GM23248 (cell line): ENCODE measurements around the gene WFDC1. TPM values are rescaled to one million over a fixed set of nuclear protein-coding genes. Genes with fewer than 3 reads are reported as not detected.

Experiments
- DNase-seq: peaks from one replicate; pipeline ENCODE4 v3.0.0-alpha.2; 2015
- H2AFZ ChIP-seq: fragments of 200-600 bp; sonication (generic); 2 replicates; pipeline ENCODE4 v1.6.1; 2016; ENCODE audit warnings: antibody characterized with exemption
- H3F3A ChIP-seq: fragments of 200-600 bp; sonication (generic); 2 replicates; pipeline ENCODE4 v1.6.1; 2016; ENCODE audit warnings: mild to moderate bottlenecking, antibody characterized with exemption, mixed run types; ENCODE audit not compliant: insufficient read depth
- H3K27ac ChIP-seq: fragments of 200-600 bp; sonication (generic); 2 replicates; pipeline ENCODE4 v1.5.1; 2016; ENCODE audit warnings: mild to moderate bottlenecking
- H3K27me3 ChIP-seq: fragments of 200-600 bp; sonication (generic); replicated peaks from 2 replicates; pipeline ENCODE4 v1.6.1; 2016; ENCODE audit warnings: mild to moderate bottlenecking; ENCODE audit not compliant: insufficient read depth
- H3K36me3 ChIP-seq: fragments of 200-600 bp; sonication (generic); 2 replicates; pipeline ENCODE4 v1.6.1; 2016; ENCODE audit warnings: low read depth, mild to moderate bottlenecking
- H3K4me1 ChIP-seq: fragments of 200-600 bp; sonication (generic); 2 replicates; pipeline ENCODE4 v1.6.1; 2016; ENCODE audit warnings: mild to moderate bottlenecking; ENCODE audit not compliant: insufficient read depth
- H3K4me2 ChIP-seq: fragments of 200-600 bp; sonication (generic); one replicate; pipeline ENCODE4 v1.6.1; 2016; ENCODE audit warnings: mild to moderate bottlenecking; ENCODE audit not compliant: unreplicated experiment
- H3K4me3 ChIP-seq: fragments of 200-600 bp; sonication (generic); 2 replicates; pipeline ENCODE4 v1.5.1; 2016; ENCODE audit warnings: mild to moderate bottlenecking
- H3K79me2 ChIP-seq: fragments of 200-600 bp; sonication (generic); 2 replicates; pipeline ENCODE4 v1.6.1; 2016; ENCODE audit warnings: mild to moderate bottlenecking; ENCODE audit not compliant: insufficient read depth
- H3K9ac ChIP-seq: fragments of 200-600 bp; sonication (generic); 2 replicates; pipeline ENCODE4 v1.6.1; 2016; ENCODE audit warnings: mild to moderate bottlenecking
- H3K9me2 ChIP-seq: fragments of 200-600 bp; sonication (generic); 2 replicates; pipeline ENCODE4 v1.6.1; 2016; ENCODE audit warnings: mixed run types, mild to moderate bottlenecking, moderate library complexity; ENCODE audit not compliant: insufficient read depth
- H3K9me3 ChIP-seq: fragments of 200-600 bp; sonication (generic); one replicate; pipeline ENCODE4 v1.6.1; 2017; ENCODE audit warnings: low read depth
- H4K20me1 ChIP-seq: fragments of 200-600 bp; sonication (generic); 2 replicates; pipeline ENCODE4 v1.6.0; 2016; ENCODE audit not compliant: insufficient read depth
- EZH2 ChIP-seq: fragments of 200-600 bp; sonication (generic); IDR thresholded peaks from 2 replicates; pipeline ENCODE4 v1.6.1; 2018; ENCODE audit warnings: antibody characterized with exemption, mild to moderate bottlenecking; ENCODE audit not compliant: insufficient read depth, poor library complexity, severe bottlenecking
- EZH2phosphoT487 ChIP-seq: fragments of 200-600 bp; sonication (generic); IDR thresholded peaks from 2 replicates; pipeline ENCODE4 v1.6.1; 2018; ENCODE audit warnings: antibody characterized with exemption, moderate library complexity, mild to moderate bottlenecking, low read depth; ENCODE audit not compliant: insufficient read depth
- WGBS, 2 experiments: methylation state at CpG; one replicate each; pipeline ENCODE4 v1.1.6; 2015 to 2017; ENCODE audit warnings: low lambda C conversion rate in 2 of 2, low coverage in 1 of 2; ENCODE audit errors: missing lambda C conversion rate in 2 of 2; 5-methylcytosine and 5-hydroxymethylcytosine counted together
- in situ Hi-C: fragments of 300-500 bp; cut with MboI; formaldehyde crosslinking; loops from 2 replicates; pipeline ENCODE4 v1.15.0; 2020
- polyA plus RNA-seq: library from polyadenylated mRNA; unstranded; fragments of >200 nt; fragmentation: Nextera tagmentation; extraction: Ambion mirVana; gene quantifications from 2 replicates; pipeline ENCODE4 v1.2.1, GENCODE V29; 2016
- total RNA-seq: library from RNA; depleted of rRNA; stranded (reverse); fragments of >200 nt; shearing (Covaris generic); gene quantifications from 2 replicates; pipeline ENCODE4 v1.2.3, GENCODE V29; 2014

The WFDC1 gene
- total and polyA plus RNA-seq, 2 experiments from 2014 or later: 0.35 to 0.76 TPM

DNA sequence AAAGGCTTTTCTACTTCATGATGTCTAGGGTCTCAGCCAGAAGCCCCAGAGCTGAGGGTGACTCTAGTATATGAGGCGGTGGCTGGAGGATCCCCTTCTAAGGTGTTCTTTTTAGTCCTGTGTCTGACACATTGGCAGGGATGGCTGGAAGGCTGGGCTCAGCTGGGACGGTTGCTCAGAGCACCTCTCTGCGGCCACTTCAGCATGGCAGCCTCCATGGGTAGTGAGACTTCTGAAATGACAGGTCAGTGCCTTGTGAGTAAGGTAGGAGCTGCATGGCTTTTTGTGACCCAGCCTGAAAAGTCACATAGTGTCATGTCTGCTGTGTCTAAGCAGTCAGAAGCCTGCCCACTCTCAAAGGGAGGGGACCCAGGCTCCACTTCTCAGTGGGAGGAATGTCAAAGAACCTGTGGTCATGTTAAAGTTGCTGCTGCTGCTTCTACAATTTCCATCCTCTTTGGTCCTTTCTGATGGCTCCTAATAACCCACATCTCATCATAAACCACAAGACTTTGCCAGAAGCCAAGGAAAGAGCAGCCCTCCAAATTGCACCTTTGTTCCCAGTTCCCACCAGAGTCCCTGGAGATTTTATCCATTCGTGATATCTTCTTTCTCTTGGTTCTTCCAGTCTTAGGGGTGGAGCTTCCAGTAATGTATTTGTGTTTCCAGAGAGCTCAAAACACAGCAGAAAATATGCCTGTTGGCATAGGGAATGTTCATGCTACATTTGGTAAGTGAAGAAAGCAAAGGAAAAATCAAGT, 39.4 kb upstream of the WFDC1 start:
- no peak overlapping the region for H3K4me2 ChIP-seq
- H3K4me1 ChIP-seq: no peaks in the 10 kb centered on the region
- no peak for DNase-seq
- 38% methylated on average over 4 of the region's 4 CpGs for WGBS, 2 experiments
- no peak overlapping the region for H3K27ac ChIP-seq
- no peak overlapping the region for H3K4me3 ChIP-seq
- H3K9me2 ChIP-seq: no peaks in the 10 kb centered on the region
- H3F3A ChIP-seq: no peaks in the 10 kb centered on the region
- H4K20me1 ChIP-seq: no peaks in the 10 kb centered on the region
- no peaks in the 10 kb centered on the region for H3K36me3 ChIP-seq
- H3K79me2 ChIP-seq: no peaks in the 10 kb centered on the region
- in situ Hi-C loops: no loop called here
- no peak overlapping the region for H3K9ac ChIP-seq
- no peak for TF ChIP-seq EZH2phosphoT487
- TF ChIP-seq EZH2: no peak
- H2AFZ ChIP-seq: no peak overlapping the region
- peaks cover 42% of the 10 kb centered on the region for H3K27me3 ChIP-seq
- no peaks in the 10 kb centered on the region for H3K9me3 ChIP-seq

- H3K27me3 ChIP-seq: peaks cover 48% of the 10 kb centered on the region
- whole genome bisulfite sequencing, 2 experiments: 74 to 75% methylated on average over 11 of the region's 11 CpGs
These were observed 36.4 kb upstream of the WFDC1 start for GRCh38 chr16:84258266-84258665.

GRCh38 chr16:84259691-84260090, 35.0 kb upstream of the WFDC1 start:
- 64 to 67% methylated on average over 3 of the region's 3 CpGs for WGBS, 2 experiments
- peaks cover 35% of the 10 kb centered on the region for H3K27me3 ChIP-seq
- no peak overlapping the region for H3K4me3 ChIP-seq
- H3K9me3 ChIP-seq: no peaks in the 10 kb centered on the region
- no peak overlapping the region for H2AFZ ChIP-seq
- no peak overlapping the region for H3K4me2 ChIP-seq
- DNase-seq: no peak
- H3K9ac ChIP-seq: no peak overlapping the region
- no peak overlapping the region for H3K27ac ChIP-seq
- no peaks in the 10 kb centered on the region for H3K9me2 ChIP-seq
- TF ChIP-seq EZH2phosphoT487: no peak
- no peak for TF ChIP-seq EZH2
- no peaks in the 10 kb centered on the region for H4K20me1 ChIP-seq
- no peaks in the 10 kb centered on the region for H3K4me1 ChIP-seq
- H3K79me2 ChIP-seq: no peaks in the 10 kb centered on the region
- in situ Hi-C loops: no loop called here
- no peaks in the 10 kb centered on the region for H3F3A ChIP-seq
- no peaks in the 10 kb centered on the region for H3K36me3 ChIP-seq

More at GRCh38 chr16:84258266-84258665, 36.4 kb upstream of the WFDC1 start:
- Histone ChIP-seq H4K20me1 (no peaks in the 10 kb centered on the region), H3K27ac (no peak overlapping the region), H3K9me2 (no peaks in the 10 kb centered on the region), H3K9me3 (no peaks in the 10 kb centered on the region), H3K9ac (no peak overlapping the region), H3F3A (no peaks in the 10 kb centered on the region), H3K79me2 (no peaks in the 10 kb centered on the region), H3K36me3 (no peaks in the 10 kb centered on the region), H3K4me1 (no peaks in the 10 kb centered on the region), H2AFZ (no peak overlapping the region), H3K4me3 (no peak overlapping the region), H3K4me2 (no peak overlapping the region)
- in situ Hi-C loops: no loop called here
- DNase-seq: no peak
- TF ChIP-seq EZH2phosphoT487 (no peak), EZH2 (no peak)

DNA sequence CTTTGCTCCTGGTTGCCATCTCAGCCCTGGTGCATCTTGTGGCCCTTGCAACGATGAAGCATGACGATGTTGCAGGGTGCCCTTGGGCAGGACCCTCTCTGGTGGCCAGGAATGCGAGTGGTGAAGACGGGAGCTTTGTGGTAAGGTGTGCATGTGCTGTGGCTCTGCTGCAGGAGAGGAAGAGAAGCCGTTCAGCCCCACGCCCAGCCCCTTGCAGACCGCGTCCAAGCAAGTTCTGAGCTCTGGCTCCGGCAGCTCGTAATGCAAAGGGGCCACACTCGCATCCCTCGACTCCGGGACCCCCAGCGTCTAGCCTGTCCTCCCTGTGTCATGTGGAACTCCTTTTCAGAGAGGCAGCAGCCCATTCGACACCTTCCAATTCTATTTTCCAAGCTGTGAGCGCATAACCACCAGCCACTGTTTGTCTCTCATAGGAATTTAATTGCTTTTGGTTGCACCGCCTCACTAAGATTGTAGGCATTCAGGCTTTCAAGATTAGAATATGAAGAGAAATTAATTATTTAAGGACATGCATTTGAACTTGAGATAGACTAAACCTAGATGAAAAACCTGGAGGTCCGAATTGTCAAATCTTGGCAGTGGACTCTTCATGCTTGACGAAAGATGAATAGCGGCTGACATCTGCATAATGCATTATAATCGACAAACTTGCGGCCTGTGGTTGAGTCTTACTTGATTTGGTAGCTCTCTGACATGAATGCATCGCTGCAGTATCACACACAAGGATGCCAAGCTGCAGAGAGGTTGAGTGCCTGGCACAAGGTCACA, 33.7 kb upstream of the WFDC1 start:
- WGBS, 2 experiments: 54 to 55% methylated on average over 23 of the region's 23 CpGs
- H3K36me3 ChIP-seq: no peaks in the 10 kb centered on the region
- no peaks in the 10 kb centered on the region for H3K4me1 ChIP-seq
- H3K27ac ChIP-seq: no peak overlapping the region
- H3K9me3 ChIP-seq: no peaks in the 10 kb centered on the region
- H4K20me1 ChIP-seq: no peaks in the 10 kb centered on the region
- no peaks in the 10 kb centered on the region for H3K79me2 ChIP-seq
- H3K9ac ChIP-seq: no peak overlapping the region
- H3K9me2 ChIP-seq: no peaks in the 10 kb centered on the region
- in situ Hi-C loops: no loop called here
- no peak overlapping the region for H2AFZ ChIP-seq
- no peaks in the 10 kb centered on the region for H3F3A ChIP-seq
- DNase-seq: no peak
- peaks cover 24% of the 10 kb centered on the region for H3K27me3 ChIP-seq
- H3K4me2 ChIP-seq: no peak overlapping the region
- no peak overlapping the region for H3K4me3 ChIP-seq
- no peak for TF ChIP-seq EZH2
- TF ChIP-seq EZH2phosphoT487: no peak
